Measurements from ENCODE around the gene SEC11A.

SEC11A gene

GRCh38 chr15:84741121-84741520 lies 25.2 kb upstream of the SEC11A start:
- Histone ChIP-seq H3K9me2 (replicated peaks; ENCODE audit: insufficient read depth, low read length) (no peaks in the 10 kb centered on the region), H3K27ac (ENCODE audit: low read length) (peak overlapping the region; percentile 62; the same call in 1 of the 2 replicates), H4K20me1 (ENCODE audit: insufficient read depth, low read length) (no peaks in the 10 kb centered on the region), H3K9ac (ENCODE audit: low read length) (no peak overlapping the region), H3F3A (ENCODE audit: insufficient read depth, low read length) (peaks cover 24% of the 10 kb centered on the region), H2AFZ (ENCODE audit: low read length) (peak overlapping the region; percentile 53), H3K4me3 (ENCODE audit: low read length) (no peak overlapping the region), H3K27me3 (replicated peaks; ENCODE audit: insufficient read depth, low read length) (no peaks in the 10 kb centered on the region), H3K36me3 (replicated peaks; ENCODE audit: insufficient read depth, low read length) (no peaks in the 10 kb centered on the region), H3K79me2 (ENCODE audit: low read length) (peaks cover 2% of the 10 kb centered on the region), H3K4me1 (ENCODE audit: low read length) (peaks cover 22% of the 10 kb centered on the region), H3K9me3 (replicated peaks; ENCODE audit: insufficient read depth, low read length) (no peaks in the 10 kb centered on the region), H3K4me2 (ENCODE audit: low read depth, low read length) (peak overlapping the region; percentile 39)
- DNase-seq = peak; percentile 51
- TF ChIP-seq EZH2 (optimal IDR thresholded peaks at IDR 0.05; ENCODE audit: low read depth, low read length) (no peak), EZH2phosphoT487 (IDR thresholded peaks at IDR 0.05; ENCODE audit: low read length) (no peak)
- TF ChIP-seq, protein P1, sequence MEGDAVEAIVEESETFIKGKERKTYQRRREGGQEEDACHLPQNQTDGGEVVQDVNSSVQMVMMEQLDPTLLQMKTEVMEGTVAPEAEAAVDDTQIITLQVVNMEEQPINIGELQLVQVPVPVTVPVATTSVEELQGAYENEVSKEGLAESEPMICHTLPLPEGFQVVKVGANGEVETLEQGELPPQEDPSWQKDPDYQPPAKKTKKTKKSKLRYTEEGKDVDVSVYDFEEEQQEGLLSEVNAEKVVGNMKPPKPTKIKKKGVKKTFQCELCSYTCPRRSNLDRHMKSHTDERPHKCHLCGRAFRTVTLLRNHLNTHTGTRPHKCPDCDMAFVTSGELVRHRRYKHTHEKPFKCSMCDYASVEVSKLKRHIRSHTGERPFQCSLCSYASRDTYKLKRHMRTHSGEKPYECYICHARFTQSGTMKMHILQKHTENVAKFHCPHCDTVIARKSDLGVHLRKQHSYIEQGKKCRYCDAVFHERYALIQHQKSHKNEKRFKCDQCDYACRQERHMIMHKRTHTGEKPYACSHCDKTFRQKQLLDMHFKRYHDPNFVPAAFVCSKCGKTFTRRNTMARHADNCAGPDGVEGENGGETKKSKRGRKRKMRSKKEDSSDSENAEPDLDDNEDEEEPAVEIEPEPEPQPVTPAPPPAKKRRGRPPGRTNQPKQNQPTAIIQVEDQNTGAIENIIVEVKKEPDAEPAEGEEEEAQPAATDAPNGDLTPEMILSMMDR (IDR thresholded peaks at IDR 0.05; ENCODE audit: low read length) = no peak

DNA sequence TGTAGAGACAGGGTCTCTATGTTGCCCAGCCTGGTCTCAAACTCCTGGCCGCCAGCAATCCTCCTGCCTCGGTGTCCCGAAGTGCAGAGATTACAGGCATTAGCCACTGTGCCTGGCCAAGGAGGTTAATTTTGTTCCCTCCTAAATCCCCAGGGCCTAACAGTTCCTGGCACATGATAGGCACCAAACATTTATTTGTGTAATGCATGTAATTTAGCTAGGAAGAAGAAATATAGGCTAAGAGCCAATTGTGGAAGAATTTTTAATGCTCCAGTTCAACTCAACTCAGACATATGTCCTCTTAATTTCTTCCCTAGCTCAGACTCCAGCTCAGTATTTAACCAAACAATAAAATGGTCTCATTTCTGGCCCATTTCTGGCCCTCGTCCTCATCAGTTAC lies 24.8 kb upstream of the SEC11A start:
- Histone ChIP-seq H2AFZ (ENCODE audit: low read length) (peak overlapping the region; percentile 53), H3K4me2 (ENCODE audit: low read depth, low read length) (peak overlapping the region; percentile 39; the same call in 1 of the 2 replicates), H3K9me3 (replicated peaks; ENCODE audit: insufficient read depth, low read length) (no peaks in the 10 kb centered on the region), H3K79me2 (ENCODE audit: low read length) (no peaks in the 10 kb centered on the region), H3K4me1 (ENCODE audit: low read length) (peaks cover 24% of the 10 kb centered on the region), H4K20me1 (ENCODE audit: insufficient read depth, low read length) (no peaks in the 10 kb centered on the region), H3K9ac (ENCODE audit: low read length) (no peak overlapping the region), H3K9me2 (replicated peaks; ENCODE audit: insufficient read depth, low read length) (no peaks in the 10 kb centered on the region), H3K27me3 (replicated peaks; ENCODE audit: insufficient read depth, low read length) (no peaks in the 10 kb centered on the region), H3K27ac (ENCODE audit: low read length) (peak overlapping the region; percentile 62; the same call in 1 of the 2 replicates), H3K4me3 (ENCODE audit: low read length) (no peak overlapping the region), H3F3A (ENCODE audit: insufficient read depth, low read length) (peaks cover 28% of the 10 kb centered on the region), H3K36me3 (replicated peaks; ENCODE audit: insufficient read depth, low read length) (no peaks in the 10 kb centered on the region)
- no peak for DNase-seq
- TF ChIP-seq, protein P1 (IDR thresholded peaks at IDR 0.05; ENCODE audit: low read length) = no peak
- no peak for TF ChIP-seq EZH2phosphoT487 (IDR thresholded peaks at IDR 0.05; ENCODE audit: low read length)
- no peak for TF ChIP-seq EZH2 (optimal IDR thresholded peaks at IDR 0.05; ENCODE audit: low read depth, low read length)

- Histone ChIP-seq H3K9ac (ENCODE audit: low read length) (no peak overlapping the region), H2AFZ (ENCODE audit: low read length) (no peak overlapping the region), H3K36me3 (replicated peaks; ENCODE audit: insufficient read depth, low read length) (no peaks in the 10 kb centered on the region), H3K4me3 (ENCODE audit: low read length) (no peak overlapping the region), H3K9me3 (replicated peaks; ENCODE audit: insufficient read depth, low read length) (no peaks in the 10 kb centered on the region), H3K27me3 (replicated peaks; ENCODE audit: insufficient read depth, low read length) (no peaks in the 10 kb centered on the region), H3K4me2 (ENCODE audit: low read depth, low read length) (no peak overlapping the region), H4K20me1 (ENCODE audit: insufficient read depth, low read length) (no peaks in the 10 kb centered on the region), H3K27ac (ENCODE audit: low read length) (peak overlapping the region; percentile 94; the same call in 1 of the 2 replicates), H3K9me2 (replicated peaks; ENCODE audit: insufficient read depth, low read length) (no peaks in the 10 kb centered on the region), H3K4me1 (ENCODE audit: low read length) (peaks cover 47% of the 10 kb centered on the region), H3F3A (ENCODE audit: insufficient read depth, low read length) (peaks cover 49% of the 10 kb centered on the region), H3K79me2 (ENCODE audit: low read length) (no peaks in the 10 kb centered on the region)
- TF ChIP-seq, protein P1 (IDR thresholded peaks at IDR 0.05; ENCODE audit: low read length) = no peak
- TF ChIP-seq EZH2phosphoT487 (IDR thresholded peaks at IDR 0.05; ENCODE audit: low read length) = no peak
- TF ChIP-seq EZH2 (optimal IDR thresholded peaks at IDR 0.05; ENCODE audit: low read depth, low read length) = no peak
- no peak for DNase-seq
Observed at GRCh38 chr15:84737005-84737404, 21.1 kb upstream of the SEC11A start.

Measured in MM.1S (cell line).